NCI-H2171 (cell line): Measurements from ENCODE around the gene PRKACB.
A peak's percentile ranks its signal among the peaks of the same experiment; 100 is the strongest.
"Not testable (repeated sequence)": the region's sequence is repeated elsewhere in the genome, so short reads cannot be mapped to it uniquely, and the experiment has no call there.

Experiments
- DNase-seq: peaks from one replicate; lab custom pipeline; 2025; lab: John Stamatoyannopoulos, UW

The PRKACB gene

DNA sequence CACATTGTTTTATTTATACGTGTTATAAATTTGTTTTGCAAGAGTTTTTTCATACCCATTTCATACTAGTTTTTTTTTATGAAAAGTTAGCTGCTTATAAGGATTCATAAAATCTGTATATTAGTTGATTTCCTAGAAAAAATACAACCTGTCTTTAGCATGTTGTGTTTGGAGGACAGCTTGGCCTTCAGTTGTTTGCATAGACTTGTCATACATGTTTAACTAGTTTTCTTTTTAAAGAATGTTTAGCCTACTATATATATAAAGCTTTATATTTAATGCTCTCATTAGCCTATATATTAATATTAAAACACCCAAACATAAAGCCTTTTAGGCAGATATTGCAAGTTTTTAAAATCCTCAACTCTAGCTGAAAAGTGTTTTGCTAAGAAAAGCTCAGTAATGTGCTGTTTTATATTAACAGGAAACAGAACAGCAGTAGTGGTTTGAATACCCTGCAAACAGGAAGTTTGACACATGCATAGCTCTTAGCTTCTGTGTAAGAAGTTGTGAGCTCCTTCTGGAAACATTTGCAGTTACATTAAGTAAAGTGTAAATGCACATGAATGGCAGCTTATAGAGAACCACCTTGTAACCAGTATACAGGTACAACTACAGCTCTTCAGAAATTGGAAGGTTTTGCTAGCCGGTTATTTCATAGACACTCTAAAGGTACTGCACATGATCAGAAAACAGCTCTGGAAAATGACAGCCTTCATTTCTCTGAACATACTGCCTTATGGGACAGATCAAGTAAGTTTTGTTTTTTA, at the start of gene PRKACB:
TSS of gene PRKACB (plus strand) at position 476 of the 770 bp plus-strand sequence. CDS start at position 567, 91 bp downstream.
- no peak for DNase-seq

- no peak for DNase-seq
Measured at GRCh38 chr1:84095308-84095707, 48.8 kb upstream of the PRKACB start.

- no peak for DNase-seq
Measured at GRCh38 chr1:84096176-84096575, 47.9 kb upstream of the PRKACB start.

DNA sequence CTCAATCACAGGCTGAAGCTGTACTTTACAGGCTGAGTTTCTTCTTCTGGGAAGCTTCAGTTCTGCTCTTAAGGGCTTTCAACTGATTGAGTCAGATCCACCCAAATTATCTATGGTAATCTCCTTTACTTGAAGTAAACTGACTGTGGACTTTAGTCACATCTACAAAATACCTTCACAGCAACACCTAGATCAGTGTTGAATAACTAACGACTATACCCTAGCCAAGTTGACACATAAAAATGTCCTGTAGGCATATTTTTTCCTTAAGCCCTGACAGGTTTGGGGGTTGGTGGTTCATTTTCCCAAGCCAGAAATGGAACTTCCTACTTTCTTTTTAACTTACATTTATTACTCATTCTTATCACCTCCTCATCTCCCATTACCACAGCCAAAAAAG, 42.9 kb upstream of the PRKACB start:
- no peak for DNase-seq

- DNase-seq = peak; percentile 9
Measured at GRCh38 chr1:84103197-84103992, 40.7 kb upstream of the PRKACB start.

DNA sequence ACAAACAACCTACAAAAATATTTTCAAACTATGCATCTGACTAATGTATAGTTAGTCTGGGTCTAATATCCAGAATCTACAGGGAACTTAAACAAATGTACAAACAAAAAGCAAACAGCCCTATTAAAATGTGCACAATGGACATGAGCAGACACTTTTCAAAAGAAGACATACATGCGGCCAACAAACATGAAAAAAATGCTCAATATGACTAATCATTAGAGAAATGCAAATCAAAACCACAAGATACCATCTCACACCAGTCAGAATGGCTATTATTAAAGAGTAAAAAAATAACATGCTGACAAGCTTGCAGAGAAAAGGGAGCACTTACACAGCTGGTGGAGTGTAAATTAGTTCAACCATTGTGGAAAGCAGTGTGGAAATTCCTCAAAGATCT, 36.5 kb upstream of the PRKACB start:
- not testable (repeated sequence) for DNase-seq

DNA sequence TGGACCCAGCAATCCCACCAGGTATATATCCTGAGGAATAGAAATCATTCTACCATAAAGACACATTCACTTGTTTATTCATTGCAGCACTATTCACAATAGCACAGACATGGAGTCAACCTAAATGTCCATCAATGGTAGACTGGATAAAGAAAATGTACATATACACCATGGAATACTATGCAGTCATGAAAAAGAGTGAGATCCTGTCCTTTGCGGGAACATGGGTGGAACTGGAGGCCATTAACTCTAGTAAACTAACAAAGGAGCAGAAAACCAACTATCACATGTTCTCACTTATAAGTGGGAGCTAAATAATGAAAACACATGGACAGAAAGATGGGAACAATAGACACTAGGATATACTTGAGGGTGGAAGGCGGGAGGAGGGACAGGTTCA, 36.1 kb upstream of the PRKACB start:
- no peak for DNase-seq

- DNase-seq = no peak
Measured at GRCh38 chr1:84108900-84109578, 35.0 kb upstream of the PRKACB start.

DNA sequence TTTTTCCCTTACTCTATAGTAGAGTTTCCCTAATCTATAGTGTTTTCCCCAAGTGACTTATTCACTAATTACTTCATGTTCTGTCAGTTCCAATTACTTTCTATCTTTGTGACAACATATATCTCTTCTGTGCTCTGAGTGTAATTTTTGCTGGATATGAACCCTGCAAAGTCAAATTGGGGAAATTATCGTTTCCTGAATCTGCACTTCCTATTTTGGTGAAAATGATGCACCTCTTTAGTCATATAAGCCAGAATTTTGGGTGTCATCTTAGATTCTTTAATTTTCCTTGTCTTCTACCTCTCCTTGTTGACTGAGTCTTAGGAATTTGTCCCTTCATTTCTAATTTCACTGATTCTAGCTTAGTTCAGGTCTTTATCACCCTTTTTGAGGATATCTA, 33.4 kb upstream of the PRKACB start:
- no peak for DNase-seq

- no peak for DNase-seq
Measured at GRCh38 chr1:84116558-84116957, 27.5 kb upstream of the PRKACB start.

- no peak for DNase-seq
Measured at GRCh38 chr1:84117868-84118267, 26.2 kb upstream of the PRKACB start.

GRCh38 chr1:84121360-84121759, 22.7 kb upstream of the PRKACB start:
- DNase-seq = no peak

DNA sequence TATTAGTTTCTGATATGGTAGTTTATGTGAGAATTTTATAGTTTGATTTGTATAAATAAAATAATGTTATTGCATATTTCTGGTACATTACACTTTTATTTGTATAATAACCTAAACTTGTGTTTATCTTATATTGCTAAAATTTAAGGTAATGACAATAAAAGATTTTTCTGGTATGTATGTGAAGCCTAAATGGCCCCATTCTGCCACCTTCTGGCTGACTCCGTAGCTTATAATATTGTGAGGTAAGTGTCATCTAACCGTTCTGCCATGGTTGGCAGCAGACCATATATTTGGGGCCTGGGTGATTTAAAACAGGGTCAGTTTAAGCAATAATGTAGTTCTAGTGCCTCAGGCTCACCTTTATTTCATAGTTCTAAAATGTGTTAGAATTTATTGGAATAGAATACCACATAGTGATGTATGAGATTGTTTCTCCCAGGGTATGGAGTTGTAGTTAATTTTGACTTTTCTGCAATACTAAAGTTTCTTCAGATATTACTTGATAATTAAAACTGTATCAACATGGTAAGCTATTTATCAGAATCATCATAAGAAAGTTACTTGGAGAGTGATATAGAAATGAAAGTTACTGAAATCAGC, 21.2 kb upstream of the PRKACB start:
- DNase-seq = peak; percentile 22

DNA sequence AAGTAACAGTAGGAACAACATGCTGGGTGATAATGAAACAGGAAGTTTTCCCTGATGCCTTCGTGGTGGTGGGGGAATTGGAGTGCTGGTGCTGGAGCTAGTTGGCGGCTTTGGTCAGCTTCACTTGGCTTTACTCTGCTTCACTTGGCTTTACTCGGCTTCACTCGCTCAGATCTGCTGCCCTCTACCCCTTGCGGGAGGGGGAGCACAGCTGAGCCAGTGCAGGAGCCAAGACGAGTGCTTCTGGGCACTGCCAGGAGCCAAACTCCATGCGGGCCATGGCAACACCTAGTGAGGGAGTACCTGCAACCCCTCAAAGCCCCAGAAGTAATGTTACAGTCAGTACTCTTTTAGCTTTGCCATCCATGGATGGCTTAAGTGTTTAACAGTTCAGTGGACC, 10.6 kb upstream of the PRKACB start:
- no peak for DNase-seq

DNA sequence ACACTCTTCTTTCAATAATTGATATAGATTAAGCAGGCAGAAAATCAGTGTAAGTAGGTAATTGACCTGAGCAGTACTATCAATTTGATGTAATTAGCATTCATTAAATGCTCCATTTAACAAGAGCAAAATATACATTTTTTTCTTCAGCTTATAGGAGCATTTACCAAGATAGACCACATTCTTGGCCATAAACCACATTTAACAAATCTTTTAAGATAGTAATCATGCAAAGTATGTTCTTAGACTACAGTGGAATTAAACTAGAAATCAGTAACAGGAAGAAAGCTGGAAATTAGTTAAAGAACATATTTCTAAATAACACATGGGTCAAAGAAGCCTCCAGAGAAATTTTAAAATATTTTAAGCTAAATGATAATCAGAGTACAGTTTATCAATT, 8.7 kb upstream of the PRKACB start:
- no peak for DNase-seq

DNA sequence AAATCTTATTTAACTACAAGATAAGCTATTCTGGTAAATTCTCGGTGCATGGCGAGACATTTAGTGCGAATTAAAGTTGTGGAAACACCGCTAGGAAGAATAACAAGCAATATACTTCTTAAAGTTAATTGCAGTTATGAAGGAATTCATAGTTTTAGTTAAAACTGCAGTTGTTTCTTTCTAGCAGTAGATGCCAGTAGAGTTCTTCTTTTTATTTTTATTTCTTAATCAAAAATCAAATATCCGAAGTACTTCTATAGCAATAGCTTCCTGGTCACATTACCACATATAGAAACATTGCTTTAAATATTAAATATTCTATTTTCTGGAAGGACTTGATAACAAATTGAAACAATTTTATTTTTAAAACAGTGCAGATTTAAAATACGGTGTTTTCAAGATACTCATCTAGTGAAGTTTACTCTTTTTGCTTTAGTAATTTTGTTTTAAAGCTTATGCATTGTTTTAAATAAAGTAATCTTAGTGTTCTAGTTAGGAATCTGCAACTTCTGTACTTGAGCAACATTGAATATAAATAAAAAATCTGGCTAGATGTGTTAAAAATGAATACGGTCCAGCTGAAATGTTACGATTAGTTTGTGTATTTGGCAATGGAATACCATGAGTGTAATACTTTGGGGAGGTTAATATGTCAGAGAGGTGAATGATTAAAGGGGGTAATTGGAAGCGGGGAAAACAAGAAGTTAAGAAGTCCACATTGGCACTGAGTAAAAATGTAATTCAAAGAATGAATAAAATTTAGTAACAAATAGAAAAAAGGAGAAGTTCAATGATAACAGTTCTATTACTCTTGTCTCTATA, 2.7 kb upstream of the PRKACB start:
- DNase-seq = no peak

- DNase-seq = no peak
Measured at GRCh38 chr1:84145068-84145467, 997 bp downstream of the PRKACB start.

- DNase-seq = no peak
Measured at GRCh38 chr1:84146411-84147032, 2.5 kb downstream of the PRKACB start.

- no peak for DNase-seq
Measured at GRCh38 chr1:84148758-84149157, 4.7 kb downstream of the PRKACB start.

DNA sequence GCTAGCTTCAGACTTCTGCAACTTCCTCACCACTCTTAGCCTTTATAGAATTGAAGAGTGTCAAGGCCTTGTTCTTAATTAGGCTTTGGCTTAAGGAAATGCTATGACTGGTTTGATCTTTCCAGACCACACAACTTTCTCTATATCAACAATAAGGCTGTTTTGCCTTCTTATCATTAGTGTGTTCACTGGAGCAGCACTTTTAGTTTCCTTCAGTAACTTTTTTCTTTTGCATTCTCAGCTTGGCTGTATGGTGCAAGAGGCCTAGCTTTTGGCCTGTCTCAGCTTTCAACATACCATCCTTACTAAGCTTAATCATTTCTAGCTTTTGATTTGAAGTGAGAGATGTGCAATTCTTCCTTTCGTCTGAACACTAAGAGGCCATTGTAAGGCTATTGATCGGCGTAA, 8.6 kb downstream of the PRKACB start:
- no peak for DNase-seq

DNA sequence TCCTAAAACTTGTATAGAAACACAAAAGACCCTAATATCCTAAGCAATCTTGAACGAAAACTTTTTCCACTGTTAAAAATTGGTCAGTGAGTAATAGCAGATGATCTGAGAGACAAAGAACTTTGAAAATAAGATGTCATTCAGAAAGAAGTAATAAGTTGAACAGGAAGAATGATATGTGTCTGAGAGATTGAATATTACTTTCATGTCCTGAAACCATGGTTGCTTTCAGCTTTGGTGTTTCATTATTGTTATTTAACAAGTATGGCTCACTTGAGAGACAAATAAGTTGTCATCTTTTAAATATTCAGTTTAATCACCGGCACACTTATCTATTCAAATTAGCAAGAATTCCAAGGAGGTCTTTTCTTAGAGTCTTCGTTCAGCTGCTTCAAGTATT, 11.4 kb downstream of the PRKACB start:
- no peak for DNase-seq
